ENCODE data around the gene EN2.

EN2 gene

GRCh38 chr7:155451840-155452239 is 6.1 kb upstream of the EN2 start:
- DNase-seq = no peak

DNA sequence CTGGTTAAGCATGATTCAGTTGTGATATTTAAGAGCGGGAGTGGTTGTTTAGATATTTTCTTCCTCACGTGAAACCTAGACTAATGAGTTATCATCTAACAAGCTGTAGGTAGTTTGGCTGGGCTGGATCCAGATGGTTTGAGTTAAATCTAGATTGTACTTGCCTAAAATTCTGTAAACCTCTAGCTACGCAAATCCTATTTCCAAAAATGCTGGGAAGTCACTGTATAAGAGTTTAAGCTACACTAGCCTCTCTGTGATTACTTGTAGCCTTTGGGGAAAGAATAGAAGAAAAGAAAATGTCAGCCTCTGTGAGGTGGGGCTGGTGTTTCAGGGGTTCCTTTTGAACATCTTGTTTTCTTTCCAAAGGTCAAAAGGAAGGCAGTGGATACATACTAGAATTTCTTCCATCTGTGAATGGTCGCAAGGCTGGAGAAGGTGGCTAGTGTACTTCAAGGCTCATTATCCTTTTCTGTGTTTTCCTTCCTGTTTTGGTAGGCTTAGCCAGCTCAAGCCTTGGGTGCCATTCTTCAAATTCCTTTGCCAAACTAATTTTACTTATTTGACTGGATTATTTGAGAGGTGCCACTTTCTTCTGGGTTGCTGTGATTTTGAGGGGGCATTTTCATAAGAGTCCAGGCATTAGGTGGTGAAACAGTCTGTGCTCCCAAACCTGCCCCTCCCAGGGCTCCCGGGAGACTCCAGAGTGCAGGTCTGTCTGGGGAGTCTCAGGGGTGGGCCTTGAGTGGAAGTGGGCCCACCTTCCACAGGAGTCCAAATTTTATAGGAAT is 5.2 kb upstream of the EN2 start:
- no peak for DNase-seq

- no peak for DNase-seq
These were observed 4.4 kb upstream of the EN2 start for GRCh38 chr7:155453296-155454182.

GRCh38 chr7:155454183-155455112 is 3.5 kb upstream of the EN2 start:
- DNase-seq = no peak

DNA sequence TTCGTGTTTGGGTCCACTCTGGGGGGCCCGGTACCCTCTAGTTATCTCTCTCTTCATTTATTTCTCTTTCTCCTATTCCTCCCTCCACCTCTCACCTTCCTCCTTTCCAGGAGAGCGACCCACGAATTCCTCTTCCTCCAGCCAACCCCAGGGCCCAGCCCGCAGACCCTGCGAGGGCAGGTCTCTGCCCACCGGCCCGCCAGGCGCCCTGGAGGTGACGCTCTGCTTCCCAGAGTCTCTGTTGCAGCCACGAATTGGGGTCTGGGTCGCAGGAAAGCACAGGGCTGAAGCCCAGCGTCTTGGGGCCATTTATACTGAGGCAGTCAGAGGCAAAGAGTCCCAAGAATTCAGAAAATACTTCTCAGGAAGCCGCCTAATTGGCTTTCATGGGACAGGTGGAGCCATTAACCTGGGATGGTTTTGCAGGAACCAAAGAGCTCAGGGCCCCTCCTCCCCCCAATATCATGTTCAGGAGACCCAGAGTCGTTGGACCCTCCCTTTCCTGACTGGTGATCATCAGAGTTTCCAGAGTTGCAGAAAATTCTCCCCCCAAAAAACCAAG is 2.7 kb upstream of the EN2 start:
- DNase-seq = no peak

- DNase-seq = no peak
These were observed 1.9 kb upstream of the EN2 start for GRCh38 chr7:155455776-155456737.

- peak; percentile 19 to 29 for DNase-seq
These were observed 988 bp upstream of the EN2 start for GRCh38 chr7:155456738-155457543.

DNA sequence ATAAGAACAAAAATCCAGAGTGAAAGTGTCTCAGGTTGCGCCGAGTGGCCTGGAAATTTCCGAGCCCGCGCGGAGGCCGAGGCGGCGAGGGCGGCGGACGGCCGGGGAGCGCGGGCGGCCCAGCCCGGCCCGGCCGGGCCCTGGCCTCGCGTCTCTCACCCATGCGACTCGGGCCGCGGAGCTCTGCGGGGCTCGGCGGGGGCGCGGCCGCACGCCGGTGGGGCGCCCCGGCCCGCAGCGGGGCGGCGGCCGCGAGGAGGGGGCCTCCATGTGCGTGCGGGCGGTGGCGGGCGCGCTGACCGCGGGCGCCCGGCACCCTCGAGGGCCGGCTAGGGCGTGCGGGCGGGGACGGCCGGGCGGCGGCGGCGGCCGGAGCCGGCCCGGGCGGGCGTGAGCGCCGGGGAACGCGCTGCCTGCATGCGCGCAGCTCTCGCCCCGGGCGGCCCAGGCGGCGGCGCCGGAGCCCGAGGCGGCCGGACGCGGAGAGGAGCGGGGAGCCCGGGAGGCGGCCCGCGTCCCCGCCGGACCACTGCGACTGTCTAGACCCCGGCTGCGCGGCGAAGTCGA is 302 bp upstream of the EN2 start:
- DNase-seq = no peak

- no peak for DNase-seq
These were observed 1.2 kb downstream of the EN2 start for GRCh38 chr7:155458878-155459699.

GRCh38 chr7:155459700-155460461 is 2.0 kb downstream of the EN2 start:
- no peak for DNase-seq

- DNase-seq = no peak
These were observed 3.1 kb downstream of the EN2 start for GRCh38 chr7:155460926-155461613.

DNA sequence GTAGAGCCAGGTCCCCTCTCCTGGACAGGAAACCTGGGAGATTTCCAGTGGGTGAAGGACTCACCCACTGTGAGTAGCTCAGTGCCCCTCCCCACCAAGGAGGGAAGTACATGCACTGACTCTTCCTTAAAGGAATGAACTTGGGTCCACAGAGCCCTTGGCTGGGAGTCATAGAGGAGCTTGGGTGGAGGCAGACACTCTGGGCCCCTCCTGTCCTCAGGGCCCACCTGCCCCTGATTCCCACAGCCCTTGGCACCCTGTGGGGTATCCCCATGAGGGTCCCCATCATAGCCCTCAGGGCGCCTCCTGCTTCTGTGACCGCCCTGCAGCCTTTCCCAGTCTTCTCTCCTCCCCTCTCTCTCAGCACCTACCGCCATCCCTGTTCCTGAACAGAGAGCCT is 3.7 kb downstream of the EN2 start:
- DNase-seq = no peak

DNA sequence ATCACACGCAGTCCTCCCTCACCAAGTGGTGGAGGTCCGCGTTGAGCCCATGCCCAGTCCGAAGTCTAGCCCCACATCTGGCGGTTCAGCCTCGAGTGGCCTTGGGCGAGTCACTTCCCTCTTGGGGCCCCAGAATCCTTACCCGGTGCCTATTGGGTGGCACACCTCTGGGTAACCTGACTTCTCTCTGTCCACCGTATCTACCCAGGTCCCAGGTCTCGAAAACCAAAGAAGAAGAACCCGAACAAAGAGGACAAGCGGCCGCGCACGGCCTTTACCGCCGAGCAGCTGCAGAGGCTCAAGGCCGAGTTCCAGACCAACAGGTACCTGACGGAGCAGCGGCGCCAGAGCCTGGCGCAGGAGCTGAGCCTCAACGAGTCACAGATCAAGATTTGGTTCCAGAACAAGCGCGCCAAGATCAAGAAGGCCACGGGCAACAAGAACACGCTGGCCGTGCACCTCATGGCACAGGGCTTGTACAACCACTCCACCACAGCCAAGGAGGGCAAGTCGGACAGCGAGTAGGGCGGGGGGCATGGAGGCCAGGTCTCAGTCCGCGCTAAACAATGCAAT is 4.3 kb downstream of the EN2 start:
- DNase-seq = no peak

GRCh38 chr7:155463114-155463811 is 5.3 kb downstream of the EN2 start:
- no peak for DNase-seq

- DNase-seq = no peak
These were observed 6.3 kb downstream of the EN2 start for GRCh38 chr7:155464183-155464582.

- no peak for DNase-seq
These were observed 7.2 kb downstream of the EN2 start for GRCh38 chr7:155464948-155465739.
